GM18499 (cell line): Measurements from ENCODE around the gene CAPZB.

Experiments
- ATAC-seq: cut with Tn5 transposase; IDR thresholded peaks from one replicate; pipeline ENCODE4 v1.9.1; 2021; ENCODE audit warnings: moderate number of reproducible peaks; ENCODE audit not compliant: insufficient read depth, unreplicated experiment

CAPZB gene

DNA sequence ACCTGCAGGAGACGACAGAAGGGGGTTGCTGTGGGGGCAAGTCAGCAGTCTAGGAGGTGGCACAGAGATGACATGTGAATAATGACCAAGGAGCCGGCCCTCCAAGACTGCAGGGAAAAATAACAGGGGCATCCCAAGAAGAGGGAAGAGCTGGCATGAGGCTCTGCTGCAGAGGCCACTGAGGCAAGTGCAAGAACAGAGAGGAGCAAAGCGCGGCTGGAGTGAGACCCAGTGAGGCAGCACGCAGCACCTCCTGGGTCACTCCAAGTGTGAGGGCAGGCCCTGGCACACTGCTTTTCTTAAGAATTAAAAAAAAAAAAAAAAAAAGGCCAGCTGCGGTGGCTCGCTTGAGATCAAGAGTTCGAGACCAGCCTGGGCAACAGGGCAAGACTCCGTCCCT is 93.1 kb downstream of the CAPZB start:
- no peak for ATAC-seq

DNA sequence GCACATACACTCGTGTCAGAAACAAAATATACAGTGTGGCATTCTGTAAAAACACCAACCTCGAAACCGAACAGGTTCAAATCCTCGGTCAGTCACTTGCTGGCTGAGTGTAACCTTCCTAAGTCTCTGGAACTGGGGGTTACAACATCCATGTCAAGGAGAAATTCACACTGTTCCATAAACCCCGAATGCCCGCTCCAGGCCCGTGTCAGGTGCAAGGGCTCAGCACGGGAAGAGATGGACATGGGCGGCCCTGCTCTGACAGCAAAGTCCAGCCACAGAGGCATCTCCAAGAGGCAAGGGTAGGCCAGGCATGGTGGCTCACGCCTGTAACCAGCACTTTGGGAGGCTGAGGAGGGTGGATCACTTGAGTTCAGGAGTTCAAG is 93.8 kb downstream of the CAPZB start:
- no peak for ATAC-seq

DNA sequence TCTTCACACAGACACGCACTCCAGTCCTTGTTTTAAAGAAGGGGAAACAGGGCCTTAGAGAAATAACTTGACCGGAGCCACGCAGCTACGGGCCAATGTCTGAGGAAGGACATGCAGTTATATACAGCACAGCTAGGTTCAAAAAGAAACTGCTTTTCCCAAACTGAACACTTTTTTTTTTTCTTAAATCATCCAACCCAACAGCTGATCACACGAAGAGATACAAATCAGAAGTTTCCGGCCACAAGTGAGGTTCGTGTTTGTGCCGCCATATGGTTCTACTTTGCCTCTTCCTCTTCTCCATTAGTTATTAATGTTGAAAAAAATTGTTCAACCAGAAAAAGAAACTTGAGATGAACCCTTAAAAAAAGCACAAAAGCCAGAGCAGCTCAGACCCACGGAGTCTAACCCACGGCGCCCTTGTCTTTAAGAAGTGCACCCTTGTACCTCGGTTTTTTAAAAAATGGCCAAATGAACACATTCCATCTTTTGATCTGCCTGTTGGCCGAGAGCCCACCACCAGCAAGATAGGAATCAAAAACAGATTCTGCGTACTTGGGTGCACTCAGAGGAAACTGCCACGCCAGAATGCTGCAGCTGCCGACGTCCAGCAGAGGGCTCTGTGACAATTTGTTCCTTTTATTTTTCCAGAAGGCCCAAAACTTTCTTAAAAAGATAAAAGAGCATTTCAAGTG is 94.3 kb downstream of the CAPZB start:
- ATAC-seq: no peak

DNA sequence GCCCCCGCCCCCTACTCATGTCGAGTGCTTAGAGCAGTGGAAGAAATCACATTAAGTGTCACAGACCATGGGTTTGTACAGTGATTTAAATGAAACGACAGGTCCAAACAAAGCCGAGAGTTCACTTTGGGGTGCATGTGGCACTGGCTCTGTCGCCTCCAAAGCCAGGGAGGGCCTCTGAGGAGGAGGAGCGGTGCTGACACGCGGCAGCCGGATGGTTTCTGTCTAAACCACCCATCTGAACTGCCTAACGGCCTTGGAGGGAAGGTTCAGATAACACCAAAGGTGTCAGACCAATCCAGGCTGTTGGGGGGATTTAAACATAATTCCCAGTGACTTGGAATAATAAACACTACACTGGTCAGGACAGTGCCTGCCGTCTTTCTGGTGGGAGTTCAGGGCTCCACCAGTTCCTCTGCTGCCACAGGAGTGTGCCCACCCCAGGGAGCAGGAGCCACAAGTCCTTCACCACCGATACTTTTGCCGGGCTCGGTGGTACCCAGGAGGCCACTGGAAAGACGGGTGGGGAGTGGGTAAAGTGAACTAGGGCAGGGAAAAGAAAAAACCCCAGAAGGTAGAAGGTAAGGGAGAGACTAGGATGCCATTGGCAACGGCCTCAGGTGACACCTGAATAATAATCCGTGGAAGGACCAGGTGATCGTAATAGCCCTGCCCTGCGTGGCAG is 95.0 kb downstream of the CAPZB start:
- ATAC-seq: no peak

DNA sequence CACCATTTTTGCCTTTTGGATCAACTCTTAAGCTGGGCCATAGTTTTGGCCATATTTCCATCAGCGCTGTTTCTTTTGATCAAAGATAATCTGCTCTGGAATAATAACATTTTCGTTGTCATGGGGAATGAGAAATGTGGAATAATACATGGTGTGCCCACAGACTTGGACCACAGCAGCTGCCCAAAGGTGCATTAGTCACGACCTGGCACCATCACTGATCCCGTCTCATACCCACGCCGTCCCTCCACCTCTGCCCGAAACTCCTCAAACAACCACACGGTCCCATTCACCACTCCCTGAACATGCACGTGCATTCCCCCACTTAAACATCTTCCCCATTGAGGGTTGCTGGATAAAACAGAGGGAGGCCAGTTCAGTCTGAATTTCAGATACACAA is 96.4 kb downstream of the CAPZB start:
- no peak for ATAC-seq

DNA sequence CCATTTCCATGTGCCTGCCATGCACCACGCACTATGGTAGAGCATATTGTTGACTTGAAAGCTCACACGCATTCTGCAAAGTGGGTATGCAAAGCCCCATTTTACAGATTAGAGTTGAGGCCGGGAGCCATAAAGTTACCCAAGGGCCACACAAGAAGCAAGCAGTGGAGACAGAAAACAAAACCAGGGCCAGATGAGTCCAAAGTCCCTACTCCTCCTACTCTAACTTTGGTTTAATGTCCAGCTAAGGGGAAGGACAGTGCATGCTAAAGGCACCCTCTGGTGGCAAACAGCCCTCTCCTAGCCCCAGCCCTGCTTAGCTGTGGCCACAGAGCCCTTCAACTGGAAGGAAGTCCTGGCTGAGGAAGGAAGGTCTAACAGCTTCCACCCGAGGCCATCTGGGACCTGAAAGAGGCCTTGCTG is 98.3 kb downstream of the CAPZB start:
- ATAC-seq: no peak

DNA sequence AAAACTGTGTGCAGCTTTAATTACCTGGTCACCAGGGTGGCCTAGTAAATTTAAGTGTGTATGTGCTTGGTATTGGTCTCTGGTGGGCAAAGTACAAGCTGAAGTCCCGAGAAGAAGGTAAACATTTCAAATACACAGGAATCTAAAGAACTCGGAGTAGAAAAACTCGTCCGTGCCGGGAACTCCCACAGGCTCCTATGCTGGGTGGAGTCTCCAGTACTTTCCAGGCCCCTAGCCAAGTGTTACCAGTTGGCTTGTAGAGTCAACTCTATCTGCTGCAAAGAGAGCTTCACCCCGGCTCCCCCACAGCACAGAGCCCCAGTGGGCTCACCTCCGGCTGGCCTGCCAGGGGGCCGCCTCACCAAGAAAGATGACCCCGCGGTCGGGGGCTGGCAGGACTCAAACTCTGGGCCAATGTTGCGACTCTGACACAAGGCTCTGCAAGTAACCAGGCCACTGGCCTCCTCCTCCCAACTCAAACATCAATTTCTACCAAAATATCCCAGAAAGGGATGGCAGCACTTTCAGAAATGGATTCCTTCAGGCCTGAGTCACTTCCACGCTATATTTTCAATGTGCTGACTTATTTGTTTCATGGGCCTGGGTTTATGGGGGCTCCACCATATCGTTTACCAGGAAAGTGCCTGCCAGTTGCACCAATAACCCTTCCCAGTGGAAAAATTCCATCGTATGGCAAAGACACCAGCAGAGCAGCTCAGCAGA is 99.3 kb downstream of the CAPZB start:
- no peak for ATAC-seq

DNA sequence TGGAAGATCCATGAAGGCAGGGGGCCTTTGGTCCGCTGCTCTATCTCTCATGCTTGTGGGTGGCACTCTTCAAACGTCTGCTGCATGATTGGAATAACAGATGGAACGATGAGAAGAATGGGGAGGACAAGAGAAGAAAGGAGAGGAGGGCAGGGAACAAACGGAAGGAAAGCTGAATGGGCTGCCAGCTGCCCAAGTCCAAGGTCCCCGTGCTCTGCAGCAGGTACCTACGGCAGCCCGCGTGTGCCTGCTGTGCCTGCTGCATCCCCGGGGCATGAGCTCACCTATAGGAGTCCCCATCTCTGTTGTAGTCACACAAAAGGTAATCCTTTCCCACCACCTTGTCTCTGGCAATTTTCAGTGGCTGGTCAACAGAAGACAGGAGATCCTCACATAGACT is 100.1 kb downstream of the CAPZB start:
- ATAC-seq: no peak

DNA sequence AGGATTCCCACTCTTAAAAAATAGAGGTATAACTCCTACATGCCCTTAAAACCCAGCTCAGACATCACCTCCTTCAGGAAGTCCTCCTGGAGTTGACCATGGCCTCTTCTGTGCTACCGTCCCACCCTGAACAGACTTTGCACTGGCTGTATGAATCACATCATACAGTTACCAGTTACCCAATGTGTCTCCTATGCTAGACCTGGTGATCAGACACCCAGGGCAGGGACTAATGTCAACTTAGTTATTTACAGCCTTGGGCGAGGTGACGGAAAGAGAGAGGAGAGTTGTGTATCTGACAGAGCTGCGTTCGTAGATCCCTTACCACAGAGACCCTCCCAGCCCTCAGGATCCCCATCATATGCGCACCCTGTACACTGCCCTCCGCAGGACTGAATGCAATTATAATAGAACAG is 100.6 kb downstream of the CAPZB start:
- ATAC-seq: no peak

DNA sequence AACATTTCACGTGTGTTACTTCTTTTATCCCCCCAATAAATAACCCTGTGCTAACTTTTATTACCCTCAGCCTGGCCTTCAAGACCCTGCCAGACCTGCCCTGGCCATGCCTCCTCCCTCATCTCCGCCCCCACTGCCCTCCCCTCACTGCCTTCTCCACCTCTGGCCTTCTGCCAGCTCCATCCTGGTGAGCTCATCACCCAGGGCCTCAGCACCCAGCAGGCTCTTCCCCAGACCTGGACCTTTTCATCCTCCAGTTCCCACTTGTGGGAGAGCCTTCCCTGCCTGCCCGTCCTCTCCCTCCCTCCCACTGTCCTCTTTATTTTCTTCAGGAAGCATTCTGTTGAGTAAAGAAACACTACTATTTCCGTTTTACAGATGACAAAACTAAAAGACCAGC is 101.2 kb downstream of the CAPZB start:
- ATAC-seq: no peak

DNA sequence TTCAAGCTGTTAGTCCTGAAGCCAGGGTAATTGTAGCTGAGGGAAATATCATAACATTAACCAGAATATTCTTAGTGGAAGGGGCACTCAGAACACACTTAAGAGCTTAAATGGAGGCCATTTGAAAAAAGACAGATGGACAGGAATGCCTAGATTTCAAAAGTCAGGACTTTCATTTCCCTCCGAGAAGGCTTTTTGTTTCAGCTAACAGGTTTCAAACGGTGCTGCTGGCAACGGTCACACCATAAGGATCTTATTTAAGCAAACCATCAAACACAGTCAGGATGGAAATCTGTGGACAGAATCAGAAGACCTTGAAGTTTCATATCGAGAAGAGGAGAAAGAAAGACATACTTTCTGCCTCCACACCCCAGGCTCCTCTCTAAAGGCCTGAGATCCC is 103.1 kb downstream of the CAPZB start:
- no peak for ATAC-seq

DNA sequence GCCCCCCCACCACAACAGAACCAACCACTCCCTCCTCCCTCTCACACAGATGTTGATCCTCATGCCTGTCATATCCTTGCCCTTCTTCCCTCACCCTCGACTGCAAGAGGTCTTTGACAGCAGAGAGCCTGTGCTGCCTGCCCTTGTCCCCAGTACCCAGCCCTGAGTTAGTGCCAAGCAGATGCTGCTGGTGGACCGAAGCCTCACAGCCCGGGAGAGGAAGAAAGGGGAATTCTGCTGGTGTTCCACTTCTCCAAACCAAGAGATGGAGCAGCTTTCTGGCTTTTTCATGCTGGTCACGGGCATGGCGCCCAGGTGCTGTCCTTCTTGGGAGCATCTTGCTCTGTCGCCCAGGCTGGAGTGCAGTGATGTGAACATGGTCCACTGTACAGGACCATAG is 104.1 kb downstream of the CAPZB start:
- ATAC-seq: no peak

DNA sequence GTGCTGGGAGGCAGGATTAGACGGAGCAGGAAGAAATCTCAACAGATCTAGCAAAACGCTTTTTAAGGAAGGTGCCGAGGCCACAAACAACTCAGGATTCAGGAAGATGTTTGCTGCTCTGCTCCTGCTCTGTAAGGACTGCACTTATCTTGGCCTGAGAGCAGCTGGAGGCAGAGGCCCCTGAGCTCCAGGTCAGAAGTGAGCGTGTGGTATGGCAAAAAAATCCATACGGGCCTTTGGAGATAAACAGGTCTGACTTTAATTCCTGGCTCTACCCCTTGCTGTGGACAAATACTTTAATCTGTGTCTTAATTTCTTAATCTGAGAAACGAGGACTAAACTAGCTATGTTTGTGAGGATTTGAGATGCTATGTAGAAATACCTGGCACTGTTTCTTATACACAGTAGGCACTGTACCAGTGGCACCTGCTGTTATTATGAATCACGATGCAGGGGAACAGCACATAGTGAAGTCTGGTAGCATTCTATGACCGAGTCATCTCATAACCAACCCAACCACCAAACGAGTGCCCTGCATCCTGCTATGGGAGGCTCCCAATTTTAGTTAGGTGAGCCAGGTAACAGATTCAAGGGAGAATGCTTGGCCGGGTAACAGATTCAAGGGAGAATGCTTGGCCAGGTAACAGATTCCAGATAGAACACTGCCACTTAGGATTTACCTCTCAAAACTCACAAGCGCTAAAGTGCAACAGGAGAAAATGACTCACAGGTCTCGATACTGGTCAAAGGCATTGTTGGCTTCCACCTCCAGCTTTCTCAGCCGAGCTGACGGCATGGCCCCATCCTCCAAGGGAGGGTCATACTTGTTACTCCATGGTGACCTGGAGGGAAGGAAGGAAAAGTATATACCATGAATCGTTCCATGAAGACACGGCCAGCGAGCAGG is 107.3 kb downstream of the CAPZB start:
- no peak for ATAC-seq

DNA sequence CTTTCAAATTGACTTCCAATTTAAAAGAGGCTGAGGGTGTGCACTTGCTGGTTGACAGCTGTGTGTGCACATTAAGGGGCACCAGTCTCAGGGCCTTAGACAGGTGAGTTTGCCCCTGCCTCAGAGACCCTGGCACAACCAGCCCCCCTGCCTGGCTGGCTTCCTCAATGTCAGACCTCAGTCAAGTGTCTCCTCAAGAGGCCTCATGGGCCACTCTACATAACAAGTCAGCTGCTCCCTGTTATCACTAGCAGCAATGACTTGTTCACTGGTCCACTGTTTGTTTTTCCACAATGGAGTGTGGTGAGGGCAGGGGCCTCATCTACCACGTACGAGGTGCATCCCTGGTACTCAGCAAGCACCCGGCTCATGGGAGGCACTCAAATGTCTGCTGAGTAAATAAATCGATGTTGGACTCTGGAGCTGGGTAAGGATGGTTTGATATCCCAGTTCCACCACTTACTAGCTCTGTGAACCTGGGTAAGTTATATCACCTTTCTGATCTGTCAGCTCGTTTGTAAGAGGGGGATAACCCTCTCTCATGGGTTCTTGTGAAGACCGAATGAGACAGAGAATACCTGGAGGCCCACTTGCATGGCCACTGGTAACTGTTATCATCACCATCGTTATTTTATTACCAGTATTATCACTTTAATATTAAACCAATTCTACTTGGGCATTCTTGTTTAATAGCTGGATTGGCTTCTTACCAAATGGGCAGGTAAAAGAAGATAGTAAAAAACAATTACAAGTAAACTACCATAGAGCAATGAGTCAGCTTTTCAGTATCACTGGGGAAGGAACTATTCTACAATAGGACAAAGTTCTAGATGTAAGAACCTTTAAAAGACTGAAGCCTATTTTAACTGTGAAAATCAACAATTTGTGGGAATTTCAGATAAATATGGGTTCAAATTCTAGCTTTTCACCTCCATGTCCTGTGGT is 108.6 kb downstream of the CAPZB start:
- ATAC-seq: no peak

DNA sequence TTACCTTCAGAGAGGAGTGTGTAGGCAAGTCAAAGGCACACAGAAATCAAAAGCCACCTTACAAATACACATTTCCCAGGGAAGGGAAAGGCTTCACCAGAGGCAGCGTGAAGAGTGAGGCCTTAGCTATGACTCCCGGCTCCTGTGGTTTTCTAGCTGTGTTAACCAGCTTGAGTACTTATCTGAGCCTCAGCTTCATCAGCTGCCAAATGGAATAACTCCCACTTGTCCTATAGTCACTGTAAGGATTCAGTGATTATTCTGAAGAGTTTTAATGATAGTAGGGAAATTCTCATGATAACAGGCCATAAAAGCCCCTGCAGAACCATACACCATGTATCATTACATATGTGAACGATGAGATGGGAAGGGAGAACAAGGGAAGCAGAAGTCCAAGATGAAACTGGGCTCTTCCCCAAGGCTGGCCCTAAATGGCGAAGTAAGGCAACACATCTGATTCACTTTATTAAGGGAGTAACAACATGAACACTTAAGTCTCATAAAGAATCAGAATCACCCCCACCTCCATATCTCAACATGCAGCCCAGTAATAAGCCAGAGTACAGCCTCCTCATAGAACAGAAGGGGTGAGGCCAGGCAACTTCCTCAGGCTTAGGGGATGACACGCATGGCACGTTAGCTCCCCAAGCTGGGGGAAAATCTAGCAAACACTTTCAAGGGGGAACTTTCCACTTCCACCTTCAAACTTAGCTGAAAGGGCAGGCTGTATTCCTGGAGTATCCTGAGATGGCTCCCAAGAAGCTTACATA is 109.5 kb downstream of the CAPZB start:
- no peak for ATAC-seq

DNA sequence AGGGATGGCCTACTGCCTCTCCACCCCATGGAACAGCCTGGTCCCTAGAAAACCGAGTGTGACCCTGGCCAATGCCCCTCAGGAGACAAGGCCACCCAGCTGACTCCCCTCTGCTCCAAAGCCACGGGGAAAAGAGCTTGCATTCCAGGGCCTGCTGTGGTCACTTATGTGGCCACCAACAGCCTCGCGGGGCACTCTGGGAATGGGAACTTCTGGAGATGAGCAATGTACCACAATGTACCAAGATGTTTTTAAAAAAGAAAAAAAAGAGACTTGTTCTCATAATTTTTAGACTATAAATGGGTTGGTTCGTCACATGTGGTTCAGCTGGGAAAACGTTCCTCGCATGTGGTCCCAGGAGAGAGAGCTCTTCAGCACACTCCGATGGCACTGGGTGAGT is 110.4 kb downstream of the CAPZB start:
- ATAC-seq: no peak

DNA sequence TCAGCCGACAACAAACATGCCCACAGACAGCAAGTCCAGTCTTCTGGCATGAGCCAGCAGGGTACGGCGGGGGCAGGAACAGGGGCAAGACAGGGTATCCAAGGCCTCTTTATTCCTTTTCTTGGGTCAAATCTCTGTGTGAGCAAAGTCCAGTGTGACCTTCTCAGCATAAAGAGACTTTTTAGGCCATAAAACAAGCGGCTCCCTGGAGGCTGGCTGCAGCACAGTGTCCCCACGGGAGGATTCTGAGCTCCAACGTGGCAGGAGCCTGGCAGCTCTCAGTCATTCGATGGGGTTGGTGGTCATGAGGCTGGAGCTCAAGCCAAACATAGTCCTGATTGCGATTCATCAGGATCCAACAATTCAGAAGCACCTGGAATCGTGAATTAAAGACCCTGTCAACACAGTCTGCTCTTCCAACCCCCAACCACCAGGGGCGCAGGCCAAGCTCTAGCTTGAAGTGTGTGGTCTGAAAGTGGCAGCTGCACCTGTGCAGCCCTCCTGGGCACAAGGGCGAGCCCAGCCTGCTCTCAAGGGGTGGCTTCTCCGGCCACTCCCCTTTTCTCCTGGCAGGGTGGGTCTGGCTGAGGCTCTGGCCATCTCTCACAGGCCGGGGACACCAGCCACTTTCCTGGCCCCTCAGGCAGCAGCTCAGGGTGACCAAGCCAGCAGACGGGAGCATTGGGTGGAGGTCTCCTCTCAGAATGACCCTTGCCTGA is 111.1 kb downstream of the CAPZB start:
- no peak for ATAC-seq
